Breast epithelium (tissue), 4 donors: ENCODE measurements around the gene RAB24. TPM values are rescaled to one million over a fixed set of nuclear protein-coding genes. Genes with fewer than 3 reads are reported as not detected.

Experiments
- DNase-seq, 2 donors: peaks; one replicate each; pipeline ENCODE4 v3.0.0-alpha.2; 2019; ENCODE audit warnings: low spot score in 2 of 2
- H3K27ac ChIP-seq, 2 donors: fragments of 200-600 bp; sonication (generic) in 1 of 2; one replicate each; pipeline ENCODE4 v1.5.1; 2016 to 2019; ENCODE audit warnings: mild to moderate bottlenecking in 1 of 2
- H3K27me3 ChIP-seq, 2 donors: fragments of 200-600 bp; sonication (generic) in 1 of 2; one replicate each; pipeline versions ENCODE4 v1.5.1 to v1.6.0; 2017 to 2019; ENCODE audit warnings: control low read depth in 1 of 2, mild to moderate bottlenecking in 1 of 2
- H3K36me3 ChIP-seq: fragments of 200-600 bp; one replicate; pipeline ENCODE4 v1.5.1; 2019
- H3K4me1 ChIP-seq, 2 donors: fragments of 200-600 bp; sonication (generic); one replicate each; pipeline ENCODE4 v1.5.1; 2016 to 2019; ENCODE audit warnings: control low read depth in 1 of 2
- H3K4me3 ChIP-seq, 3 donors: fragments of 200-600 bp; sonication (generic); 1 replicate in 2 of 3; 2 replicates in 1 of 3; pipeline ENCODE4 v1.5.1; 2016 to 2019; ENCODE audit warnings: mild to moderate bottlenecking in 3 of 3, moderate library complexity in 2 of 3
- H3K9me3 ChIP-seq, 2 donors: fragments of 200-600 bp; sonication (generic) in 1 of 2; one replicate each; pipeline ENCODE4 v1.5.1; 2016 to 2019; ENCODE audit warnings: control low read depth in 1 of 2
- CTCF ChIP-seq, 3 donors: fragments of 450-650 bp; IDR thresholded peaks; one replicate each; pipeline ENCODE4 v1.5.1; 2016 to 2017; ENCODE audit warnings: antibody characterized with exemption in 3 of 3, mild to moderate bottlenecking in 3 of 3, moderate library complexity in 3 of 3
- POLR2A ChIP-seq: fragments of 450-650 bp; IDR thresholded peaks from one replicate; pipeline ENCODE4 v1.6.1; 2016; ENCODE audit warnings: antibody characterized with exemption, mild to moderate bottlenecking, moderate library complexity
- POLR2AphosphoS5 ChIP-seq, 3 donors: sonication (generic); formaldehyde crosslinking; IDR thresholded peaks; one replicate each; pipeline ENCODE4 v1.6.1; 2017; ENCODE audit warnings: antibody characterized with exemption in 3 of 3
- intact Hi-C: fragments of 100-400 bp; cut with DNase I; formaldehyde crosslinking; loops from one replicate; pipeline ENCODE4 v1.15.1; 2023; ENCODE audit warnings: low total_unique reads
- total RNA-seq, 3 donors: library from RNA; depleted of rRNA; stranded (reverse); fragments of >200 nt; gene quantifications; one replicate each; pipeline ENCODE4 v1.1.0, GENCODE V29; 2016

RAB24 gene
- total RNA-seq, 3 donors from 2014 or later, result 21.4 to 62.9 (median 36.0) TPM

GRCh38 chr5:177332896-177333260 lies 29.4 kb upstream of the RAB24 start:
- peaks cover 20% of the 10 kb centered on the region for H3K36me3 ChIP-seq
- no peak for TF ChIP-seq POLR2A
- TF ChIP-seq CTCF (IDR thresholded peaks at IDR 0.05), result no peak
- no peak for TF ChIP-seq POLR2AphosphoS5 (IDR thresholded peaks at IDR 0.05)
- DNase-seq, result no peak

GRCh38 chr5:177332031-177332895 lies 28.7 kb upstream of the RAB24 start:
- no peak overlapping the region for H3K4me3 ChIP-seq
- TF ChIP-seq CTCF (IDR thresholded peaks at IDR 0.05), result no peak
- no peak for TF ChIP-seq POLR2A
- TF ChIP-seq POLR2AphosphoS5 (IDR thresholded peaks at IDR 0.05), result no peak
- no peaks in the 10 kb centered on the region for H3K9me3 ChIP-seq
- H3K27ac ChIP-seq, result no peak overlapping the region
- H3K4me1 ChIP-seq, result no peaks in the 10 kb centered on the region
- intact Hi-C loops, result no loop called here
- DNase-seq, result no peak
- no peaks in the 10 kb centered on the region for H3K27me3 ChIP-seq
- H3K36me3 ChIP-seq, result peaks cover 20% of the 10 kb centered on the region

More at GRCh38 chr5:177332896-177333260, 29.4 kb upstream of the RAB24 start:
- intact Hi-C loops, result no loop called here
- Histone ChIP-seq H3K27ac (no peak overlapping the region), H3K4me3 (no peak overlapping the region), H3K9me3 (no peaks in the 10 kb centered on the region), H3K27me3 (no peaks in the 10 kb centered on the region), H3K4me1 (no peaks in the 10 kb centered on the region)

- no peak for TF ChIP-seq CTCF (IDR thresholded peaks at IDR 0.05)
Measured at GRCh38 chr5:177330991-177331842, 27.7 kb upstream of the RAB24 start.

GRCh38 chr5:177329883-177330282 lies 26.4 kb upstream of the RAB24 start:
- peaks cover 14% of the 10 kb centered on the region for H3K36me3 ChIP-seq
- intact Hi-C loops, result no loop called here
- H3K4me3 ChIP-seq, result no peak overlapping the region
- TF ChIP-seq POLR2A, result no peak
- TF ChIP-seq CTCF (IDR thresholded peaks at IDR 0.05), result no peak
- no peak for TF ChIP-seq POLR2AphosphoS5 (IDR thresholded peaks at IDR 0.05)
- no peaks in the 10 kb centered on the region for H3K9me3 ChIP-seq
- no peak for DNase-seq
- no peaks in the 10 kb centered on the region for H3K27me3 ChIP-seq
- H3K27ac ChIP-seq, result no peak overlapping the region
- H3K4me1 ChIP-seq, result no peaks in the 10 kb centered on the region

More at GRCh38 chr5:177330991-177331842, 27.7 kb upstream of the RAB24 start:
- H3K36me3 ChIP-seq, result peaks cover 20% of the 10 kb centered on the region
- no peak for DNase-seq
- no peak overlapping the region for H3K27ac ChIP-seq
- H3K27me3 ChIP-seq, result no peaks in the 10 kb centered on the region
- intact Hi-C loops, result no loop called here
- H3K4me3 ChIP-seq, result no peak overlapping the region
- H3K4me1 ChIP-seq, result no peaks in the 10 kb centered on the region
- no peaks in the 10 kb centered on the region for H3K9me3 ChIP-seq
